HG03064 (cell line): ENCODE data around the gene CTDSPL.
"Not testable (repeated sequence)": the region's sequence is repeated elsewhere in the genome, so short reads cannot be mapped to it uniquely, and the experiment has no call there.

Experiments used
- ATAC-seq: cut with Tn5 transposase; IDR thresholded peaks from one replicate; pipeline ENCODE4 v1.9.1; 2021; ENCODE audit warnings: low read depth; ENCODE audit not compliant: unreplicated experiment

CTDSPL gene

GRCh38 chr3:38029400-38030125 is 167.9 kb downstream of the CTDSPL start, which contains the start of gene PLCD1:
Gene PLCD1, minus strand, starts transcription at chr3:38029642. Its CDS starts 103 bp downstream, at chr3:38029539.
- ATAC-seq, result no peak

- ATAC-seq, result no peak
Measured at GRCh38 chr3:38030126-38031021, 168.7 kb downstream of the CTDSPL start.

DNA sequence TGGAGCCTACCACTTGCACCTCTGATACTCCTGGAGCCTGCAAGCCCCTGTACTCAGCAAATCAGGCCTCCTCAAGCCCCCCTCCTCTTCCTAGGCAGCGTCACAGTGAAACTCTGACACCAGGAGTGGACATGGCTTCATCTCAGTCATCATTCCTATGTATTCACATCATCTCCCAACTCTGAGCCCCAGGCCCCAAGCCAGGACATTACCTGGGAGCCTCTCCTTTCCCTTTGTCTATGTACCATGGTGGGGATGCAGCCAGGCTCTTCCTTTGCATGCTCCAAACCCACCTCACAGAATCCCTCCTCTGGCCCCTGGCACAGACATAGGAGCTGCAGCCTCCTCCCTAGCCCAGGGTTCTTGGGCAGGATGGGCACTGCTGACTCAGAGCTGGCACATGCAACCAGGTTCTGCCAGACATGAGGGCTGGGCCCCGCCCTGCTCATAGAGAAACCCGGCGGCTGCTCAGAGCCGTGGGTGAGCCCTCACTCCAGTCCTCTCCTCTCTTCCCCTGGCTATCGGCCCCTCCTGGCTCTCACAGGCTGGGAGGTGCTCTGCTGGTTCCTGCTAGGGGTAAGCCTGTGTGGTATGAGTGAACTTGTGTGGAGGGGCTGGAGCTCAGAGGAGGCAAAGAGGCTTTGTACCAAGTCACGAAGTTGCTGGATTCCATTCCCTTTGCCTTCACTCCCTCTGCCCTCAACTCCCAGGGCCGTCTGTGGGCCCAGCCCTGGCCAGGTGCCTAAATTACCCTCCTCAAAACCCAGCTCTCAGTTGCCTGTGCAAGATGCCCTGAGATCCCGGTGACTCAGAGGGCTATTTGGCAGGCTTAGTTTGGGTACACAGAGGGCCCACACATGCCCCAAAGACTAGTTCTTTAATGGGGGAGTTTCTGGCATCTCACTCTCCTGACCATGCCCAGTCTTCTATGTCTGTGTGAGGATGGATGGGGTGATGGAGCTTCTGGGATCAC is 169.6 kb downstream of the CTDSPL start:
- ATAC-seq, result no peak

GRCh38 chr3:38032328-38032865 is 170.7 kb downstream of the CTDSPL start:
- no peak for ATAC-seq

- ATAC-seq, result not testable (repeated sequence)
Measured at GRCh38 chr3:38033586-38033985, 171.9 kb downstream of the CTDSPL start.
